Nephron (organoid): Measurements from ENCODE around the gene SRGAP3.

Experiments
- H3K27ac Mint-ChIP-seq, 3 experiments: 2 replicates each; pipeline ENCODE4 v1.8.0; 2020; ENCODE audit warnings: mixed read lengths in 3 of 3, mild to moderate bottlenecking in 2 of 3, moderate library complexity in 1 of 3
- H3K27me3 Mint-ChIP-seq: 2 replicates; pipeline ENCODE4 v1.8.0; 2021; ENCODE audit warnings: low read depth, mild to moderate bottlenecking, moderate library complexity, mixed read lengths
- H3K36me3 Mint-ChIP-seq: 2 replicates; pipeline ENCODE4 v1.8.0; 2020; ENCODE audit warnings: low read depth, mixed read lengths
- H3K4me1 Mint-ChIP-seq: 2 replicates; pipeline ENCODE4 v1.8.0; 2020; ENCODE audit warnings: mixed read lengths
- H3K4me3 Mint-ChIP-seq, 3 experiments: 2 replicates each; pipeline ENCODE4 v1.8.0; 2020; ENCODE audit warnings: mild to moderate bottlenecking in 3 of 3, mixed read lengths in 3 of 3, moderate library complexity in 2 of 3
- H3K9me3 Mint-ChIP-seq: 2 replicates; pipeline ENCODE4 v1.8.0; 2020; ENCODE audit warnings: mixed read lengths
- CTCF ChIP-seq, 3 experiments: fragments of 200-600 bp; sonication (generic); IDR thresholded peaks; one replicate each; pipeline ENCODE4 v1.5.0; 2021; ENCODE audit warnings: antibody characterized with exemption in 3 of 3; ENCODE audit not compliant: unreplicated experiment in 3 of 3

Gene SRGAP3

GRCh38 chr3:9125278-9125951, 124.0 kb downstream of the SRGAP3 start:
- no peaks in the 10 kb centered on the region for H3K9me3 Mint-ChIP-seq
- peaks cover 9% of the 10 kb centered on the region for H3K27me3 Mint-ChIP-seq
- TF ChIP-seq CTCF (IDR thresholded peaks at IDR 0.05; ENCODE audit: unreplicated experiment in 3 of 3) = no peak
- H3K4me1 Mint-ChIP-seq = peaks cover 45% of the 10 kb centered on the region
- H3K4me3 Mint-ChIP-seq = no peak overlapping the region
- H3K36me3 Mint-ChIP-seq = peaks cover 6% of the 10 kb centered on the region
- peak overlapping the region; percentile 26 to 84 (median 56) for H3K27ac Mint-ChIP-seq

- TF ChIP-seq CTCF (IDR thresholded peaks at IDR 0.05; ENCODE audit: unreplicated experiment in 3 of 3) = no peak
- Mint-ChIP-seq H3K9me3 (no peaks in the 10 kb centered on the region), H3K4me3 (peak overlapping the region in 1 of 3 experiments; percentile 4), H3K27ac (peak overlapping the region; percentile 26 to 84 (median 56)), H3K27me3 (peaks cover 9% of the 10 kb centered on the region), H3K4me1 (peaks cover 42% of the 10 kb centered on the region), H3K36me3 (peaks cover 6% of the 10 kb centered on the region)
Measured at GRCh38 chr3:9124730-9125129, 124.7 kb downstream of the SRGAP3 start.

GRCh38 chr3:9123840-9124239, 125.6 kb downstream of the SRGAP3 start:
- Mint-ChIP-seq H3K9me3 (no peaks in the 10 kb centered on the region), H3K27me3 (peaks cover 9% of the 10 kb centered on the region), H3K36me3 (peaks cover 11% of the 10 kb centered on the region), H3K4me3 (no peak overlapping the region), H3K27ac (peak overlapping the region; percentile 4 to 69 (median 18)), H3K4me1 (peaks cover 49% of the 10 kb centered on the region)
- TF ChIP-seq CTCF (IDR thresholded peaks at IDR 0.05; ENCODE audit: unreplicated experiment in 3 of 3) = no peak

- peaks cover 11% of the 10 kb centered on the region for H3K36me3 Mint-ChIP-seq
- no peaks in the 10 kb centered on the region for H3K9me3 Mint-ChIP-seq
- H3K4me1 Mint-ChIP-seq = peaks cover 44% of the 10 kb centered on the region
- TF ChIP-seq CTCF (IDR thresholded peaks at IDR 0.05; ENCODE audit: unreplicated experiment in 3 of 3) = no peak
- peaks cover 9% of the 10 kb centered on the region for H3K27me3 Mint-ChIP-seq
- peak overlapping the region in 1 of 3 experiments; percentile 69 for H3K27ac Mint-ChIP-seq
- no peak overlapping the region for H3K4me3 Mint-ChIP-seq
Measured at GRCh38 chr3:9122732-9123364, 126.6 kb downstream of the SRGAP3 start.

- peaks cover 54% of the 10 kb centered on the region for H3K4me1 Mint-ChIP-seq
- peaks cover 9% of the 10 kb centered on the region for H3K27me3 Mint-ChIP-seq
- peaks cover 11% of the 10 kb centered on the region for H3K36me3 Mint-ChIP-seq
- no peak for TF ChIP-seq CTCF (IDR thresholded peaks at IDR 0.05; ENCODE audit: unreplicated experiment in 3 of 3)
- H3K4me3 Mint-ChIP-seq = no peak overlapping the region
- H3K9me3 Mint-ChIP-seq = no peaks in the 10 kb centered on the region
- H3K27ac Mint-ChIP-seq = peak overlapping the region; percentile 14 to 74 (median 30)
Measured at GRCh38 chr3:9121366-9122001, 128.0 kb downstream of the SRGAP3 start.
